ENCODE measurements around the gene GALNT2. TPM values are rescaled to one million over a fixed set of nuclear protein-coding genes. Genes with fewer than 3 reads are reported as not detected.
A peak's percentile ranks its signal among the peaks of the same experiment; 100 is the strongest.

The GALNT2 gene
- total and polyA plus RNA-seq, 2 experiments from 2014 or later: 17.8 to 48.3 TPM

- no peak for TF ChIP-seq ZNF462 (CRISPR knock-in tag; IDR thresholded peaks at IDR 0.05)
- TF ChIP-seq ZNF331 (CRISPR knock-in tag; IDR thresholded peaks at IDR 0.05; ENCODE audit: low read depth): no peak
Observed at GRCh38 chr1:230125640-230126528, 58.8 kb downstream of the GALNT2 start (continued).

GRCh38 chr1:230126529-230127104 lies 59.6 kb downstream of the GALNT2 start:
- no peak overlapping the region; the same call in 1 of the 2 replicates for H3K27ac Mint-ChIP-seq
- no peak; the same call in 2 of the 3 replicates for ATAC-seq
- H2AFZ ChIP-seq: no peak overlapping the region
- H3K36me3 ChIP-seq (ENCODE audit: insufficient read depth): no peaks in the 10 kb centered on the region
- no peaks in the 10 kb centered on the region for H3F3A ChIP-seq (replicated peaks; ENCODE audit: low read depth)
- H3K79me2 ChIP-seq (replicated peaks; ENCODE audit: insufficient read depth): peaks cover 75% of the 10 kb centered on the region
- no peak overlapping the region for H3K27ac ChIP-seq (ENCODE audit: low read depth)
- no peak overlapping the region for H3K4me3 ChIP-seq
- no peaks in the 10 kb centered on the region for H3K9me2 ChIP-seq (ENCODE audit: insufficient read depth)
- no peaks in the 10 kb centered on the region for H3K9me3 Mint-ChIP-seq
- H3K4me1 ChIP-seq (ENCODE audit: insufficient read depth): peaks cover 23% of the 10 kb centered on the region; the same call in 1 of the 2 replicates
- DNase-seq (ENCODE audit: low spot score): no peak
- H3K4me3 Mint-ChIP-seq: no peak overlapping the region
- peaks cover 48% of the 10 kb centered on the region for H3K4me1 Mint-ChIP-seq
- peak overlapping the region; percentile 31 for H3K4me2 ChIP-seq
- peaks cover 5% of the 10 kb centered on the region for H4K20me1 ChIP-seq (replicated peaks; ENCODE audit: insufficient read depth)
- H3K27me3 Mint-ChIP-seq (ENCODE audit: insufficient read depth, low read depth, poor library complexity): peaks cover 8% of the 10 kb centered on the region
- H3K36me3 Mint-ChIP-seq (ENCODE audit: low read depth): peaks cover 2% of the 10 kb centered on the region; the same call in 2 of the 3 replicates
- H3K27me3 ChIP-seq (ENCODE audit: insufficient read depth): no peaks in the 10 kb centered on the region
- TF ChIP-seq NANOG (IDR thresholded peaks at IDR 0.05; ENCODE audit: borderline replicate concordance): no peak
- no peak for TF ChIP-seq CTCF (conservative IDR thresholded peaks at IDR 0.05; ENCODE audit: low read depth in 2 of 2)
- TF ChIP-seq STAT1 (IDR thresholded peaks at IDR 0.05; ENCODE audit: unreplicated experiment): no peak
- TF ChIP-seq, protein P1, sequence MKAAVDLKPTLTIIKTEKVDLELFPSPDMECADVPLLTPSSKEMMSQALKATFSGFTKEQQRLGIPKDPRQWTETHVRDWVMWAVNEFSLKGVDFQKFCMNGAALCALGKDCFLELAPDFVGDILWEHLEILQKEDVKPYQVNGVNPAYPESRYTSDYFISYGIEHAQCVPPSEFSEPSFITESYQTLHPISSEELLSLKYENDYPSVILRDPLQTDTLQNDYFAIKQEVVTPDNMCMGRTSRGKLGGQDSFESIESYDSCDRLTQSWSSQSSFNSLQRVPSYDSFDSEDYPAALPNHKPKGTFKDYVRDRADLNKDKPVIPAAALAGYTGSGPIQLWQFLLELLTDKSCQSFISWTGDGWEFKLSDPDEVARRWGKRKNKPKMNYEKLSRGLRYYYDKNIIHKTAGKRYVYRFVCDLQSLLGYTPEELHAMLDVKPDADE (IDR thresholded peaks at IDR 0.05): no peak

Measured in GM23338 (cell line).